ENCODE data around the gene NR6A1.

NR6A1 gene

GRCh38 chr9:124490004-124490403, 281.1 kb downstream of the NR6A1 start:
- H3K4me1 ChIP-seq (ENCODE audit: insufficient read depth, low read length): peaks cover 30% of the 10 kb centered on the region
- no peak overlapping the region for H2AFZ ChIP-seq (ENCODE audit: low read depth, low read length)
- H3K4me3 ChIP-seq (ENCODE audit: low read length): no peak overlapping the region
- H3K27me3 ChIP-seq (ENCODE audit: insufficient read depth, low read length): peaks cover 51% of the 10 kb centered on the region
- H3K9me3 ChIP-seq (ENCODE audit: low read length): no peaks in the 10 kb centered on the region
- no peaks in the 10 kb centered on the region for H3K36me3 ChIP-seq (ENCODE audit: insufficient read depth, low read length)

DNA sequence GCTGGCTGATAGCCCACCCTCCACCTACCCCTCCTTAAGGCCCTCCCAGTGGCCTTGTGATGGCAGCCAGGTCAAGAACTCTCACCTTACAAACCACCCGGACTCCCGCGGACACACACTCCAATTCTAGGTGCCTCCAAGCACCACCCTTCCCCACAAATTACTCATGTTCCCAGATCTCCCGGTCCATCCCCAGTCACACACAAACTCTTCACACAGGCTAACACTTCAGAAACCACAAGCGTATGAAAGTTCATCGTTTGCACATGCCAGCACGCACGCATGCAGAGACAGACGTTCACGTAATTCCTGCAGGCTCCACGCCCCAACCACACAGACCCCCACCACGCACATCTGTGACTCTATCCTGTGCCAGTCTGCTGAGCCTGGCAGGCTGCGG, 281.9 kb downstream of the NR6A1 start:
- Histone ChIP-seq H2AFZ (ENCODE audit: low read depth, low read length) (no peak overlapping the region), H3K9me3 (ENCODE audit: low read length) (no peaks in the 10 kb centered on the region), H3K36me3 (ENCODE audit: insufficient read depth, low read length) (no peaks in the 10 kb centered on the region), H3K4me1 (ENCODE audit: insufficient read depth, low read length) (peaks cover 30% of the 10 kb centered on the region), H3K4me3 (ENCODE audit: low read length) (no peak overlapping the region), H3K27me3 (ENCODE audit: insufficient read depth, low read length) (peaks cover 43% of the 10 kb centered on the region)

GRCh38 chr9:124488641-124489210, 282.4 kb downstream of the NR6A1 start:
- H3K27me3 ChIP-seq (ENCODE audit: insufficient read depth, low read length): peaks cover 38% of the 10 kb centered on the region
- H3K9me3 ChIP-seq (ENCODE audit: low read length): peaks cover under 1% of the 10 kb centered on the region
- no peaks in the 10 kb centered on the region for H3K36me3 ChIP-seq (ENCODE audit: insufficient read depth, low read length)
- peaks cover 30% of the 10 kb centered on the region for H3K4me1 ChIP-seq (ENCODE audit: insufficient read depth, low read length)
- H3K4me3 ChIP-seq (ENCODE audit: low read length): no peak overlapping the region
- no peak overlapping the region for H2AFZ ChIP-seq (ENCODE audit: low read depth, low read length)

GRCh38 chr9:124487260-124488182, 283.6 kb downstream of the NR6A1 start:
- Histone ChIP-seq H3K36me3 (ENCODE audit: insufficient read depth, low read length) (no peaks in the 10 kb centered on the region), H3K27me3 (ENCODE audit: insufficient read depth, low read length) (peaks cover 39% of the 10 kb centered on the region), H3K4me3 (ENCODE audit: low read length) (no peak overlapping the region), H3K4me1 (ENCODE audit: insufficient read depth, low read length) (peaks cover 30% of the 10 kb centered on the region), H2AFZ (ENCODE audit: low read depth, low read length) (no peak overlapping the region), H3K9me3 (ENCODE audit: low read length) (peaks cover 6% of the 10 kb centered on the region)

GRCh38 chr9:124486778-124487259, 284.3 kb downstream of the NR6A1 start:
- no peak overlapping the region for H3K4me3 ChIP-seq (ENCODE audit: low read length)
- no peak overlapping the region for H2AFZ ChIP-seq (ENCODE audit: low read depth, low read length)
- no peaks in the 10 kb centered on the region for H3K36me3 ChIP-seq (ENCODE audit: insufficient read depth, low read length)
- H3K27me3 ChIP-seq (ENCODE audit: insufficient read depth, low read length): peaks cover 37% of the 10 kb centered on the region
- peaks cover 6% of the 10 kb centered on the region for H3K9me3 ChIP-seq (ENCODE audit: low read length)
- H3K4me1 ChIP-seq (ENCODE audit: insufficient read depth, low read length): peaks cover 30% of the 10 kb centered on the region

DNA sequence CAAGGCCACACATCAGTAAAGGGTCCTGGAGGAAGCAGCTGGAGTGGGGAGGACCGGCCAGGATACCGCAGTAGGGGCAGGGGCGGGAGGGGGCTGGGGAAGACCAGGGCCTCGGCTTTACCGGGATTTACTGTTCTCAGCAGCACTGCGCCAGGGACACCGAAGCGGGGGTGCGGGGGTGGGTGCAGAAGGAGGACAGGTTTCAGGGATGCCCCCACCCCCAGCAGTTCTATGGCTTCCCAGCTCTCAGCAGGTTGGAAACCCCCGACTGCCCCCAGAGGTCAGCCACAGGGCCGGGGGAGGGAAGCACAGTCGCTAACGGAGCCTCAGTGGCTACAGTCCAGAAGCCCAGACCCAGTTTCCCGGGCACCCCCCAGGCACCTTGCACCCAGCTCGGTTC, 285.2 kb downstream of the NR6A1 start:
- peaks cover 30% of the 10 kb centered on the region for H3K4me1 ChIP-seq (ENCODE audit: insufficient read depth, low read length)
- H3K4me3 ChIP-seq (ENCODE audit: low read length): no peak overlapping the region
- H3K27me3 ChIP-seq (ENCODE audit: insufficient read depth, low read length): peaks cover 28% of the 10 kb centered on the region
- H3K36me3 ChIP-seq (ENCODE audit: insufficient read depth, low read length): no peaks in the 10 kb centered on the region
- peaks cover 6% of the 10 kb centered on the region for H3K9me3 ChIP-seq (ENCODE audit: low read length)
- H2AFZ ChIP-seq (ENCODE audit: low read depth, low read length): no peak overlapping the region

- Histone ChIP-seq H3K9me3 (ENCODE audit: low read length) (peaks cover 6% of the 10 kb centered on the region), H3K4me3 (ENCODE audit: low read length) (no peak overlapping the region), H3K36me3 (ENCODE audit: insufficient read depth, low read length) (no peaks in the 10 kb centered on the region), H3K4me1 (ENCODE audit: insufficient read depth, low read length) (peaks cover 29% of the 10 kb centered on the region), H3K27me3 (ENCODE audit: insufficient read depth, low read length) (peaks cover 28% of the 10 kb centered on the region), H2AFZ (ENCODE audit: low read depth, low read length) (no peak overlapping the region)
These were observed 285.9 kb downstream of the NR6A1 start for GRCh38 chr9:124485201-124485600.

DNA sequence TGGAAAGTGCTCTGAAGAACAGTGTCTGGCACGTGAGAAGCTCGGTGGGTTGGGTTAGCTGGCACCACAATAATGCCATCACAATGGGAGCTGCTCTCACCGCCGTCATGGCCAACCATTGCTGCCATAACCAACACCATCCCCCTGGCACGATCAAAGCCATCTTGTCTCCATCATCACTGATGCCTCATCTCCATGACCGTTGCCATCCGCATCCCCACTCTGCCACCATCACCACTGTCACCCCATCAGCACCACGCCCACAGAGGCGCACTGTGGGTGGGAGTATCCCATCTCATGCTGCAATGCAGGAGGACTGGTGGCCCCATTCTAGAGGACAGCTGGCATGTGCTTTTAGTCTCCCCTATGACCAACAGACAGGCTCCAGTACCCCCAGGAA, 287.6 kb downstream of the NR6A1 start:
- Histone ChIP-seq H3K9me3 (ENCODE audit: low read length) (peaks cover 6% of the 10 kb centered on the region), H3K4me1 (ENCODE audit: insufficient read depth, low read length) (peaks cover 25% of the 10 kb centered on the region), H3K27me3 (ENCODE audit: insufficient read depth, low read length) (peaks cover 20% of the 10 kb centered on the region), H2AFZ (ENCODE audit: low read depth, low read length) (no peak overlapping the region), H3K4me3 (ENCODE audit: low read length) (no peak overlapping the region), H3K36me3 (ENCODE audit: insufficient read depth, low read length) (no peaks in the 10 kb centered on the region)

DNA sequence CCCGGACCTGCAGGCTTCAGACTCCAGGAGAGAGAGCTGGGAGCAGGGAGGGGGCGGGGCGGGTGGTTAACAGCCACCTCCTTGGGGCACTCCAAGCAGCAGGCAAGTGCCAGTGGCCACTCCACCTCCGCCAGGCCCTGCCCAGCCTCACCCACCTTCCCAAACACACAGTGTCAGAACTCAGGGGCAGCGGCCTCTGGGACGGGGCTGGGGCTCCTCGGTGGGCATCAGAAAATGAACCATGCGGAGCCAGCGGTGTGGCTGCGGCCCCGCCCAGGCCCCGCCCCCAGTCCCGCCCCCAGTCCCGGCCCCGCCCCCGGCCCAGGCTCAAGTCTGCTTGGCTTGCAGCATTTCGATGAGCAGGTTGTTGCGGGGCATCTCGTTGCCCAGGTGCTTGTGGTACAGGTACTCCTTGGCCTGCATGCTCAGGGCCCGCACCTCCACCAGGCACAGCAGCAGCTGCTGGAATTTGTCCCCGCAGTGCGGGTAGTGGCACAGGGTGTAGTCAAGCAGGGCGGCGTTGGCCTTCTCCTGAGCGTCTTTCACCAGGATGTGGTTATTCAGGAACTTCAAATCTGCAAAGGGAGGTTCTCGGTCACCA, 288.6 kb downstream of the NR6A1 start:
- Histone ChIP-seq H3K27me3 (ENCODE audit: insufficient read depth, low read length) (peaks cover 16% of the 10 kb centered on the region), H3K36me3 (ENCODE audit: insufficient read depth, low read length) (no peaks in the 10 kb centered on the region), H3K9me3 (ENCODE audit: low read length) (peaks cover 6% of the 10 kb centered on the region), H3K4me3 (ENCODE audit: low read length) (no peak overlapping the region), H2AFZ (ENCODE audit: low read depth, low read length) (no peak overlapping the region), H3K4me1 (ENCODE audit: insufficient read depth, low read length) (peaks cover 27% of the 10 kb centered on the region)

DNA sequence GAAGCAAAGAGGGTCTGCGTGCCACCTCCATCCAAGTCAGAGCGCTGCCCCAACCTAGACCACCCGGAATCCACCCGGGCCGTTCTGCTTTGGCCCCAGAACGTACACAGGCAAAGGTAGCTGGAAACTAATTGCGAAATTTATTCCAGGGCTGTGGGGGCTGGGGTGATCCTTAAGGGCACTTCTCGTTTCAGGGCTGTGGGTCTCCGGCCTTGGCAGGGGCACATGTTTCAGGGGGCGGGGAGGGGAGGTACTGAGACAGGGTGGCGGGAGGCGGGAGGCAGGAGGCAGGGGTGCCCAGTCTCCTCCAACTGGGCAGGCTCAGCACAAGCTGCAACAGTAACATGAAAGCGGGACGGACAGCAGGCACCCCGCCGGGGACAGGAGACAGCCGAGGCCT, 290.0 kb downstream of the NR6A1 start:
- Histone ChIP-seq H2AFZ (ENCODE audit: low read depth, low read length) (no peak overlapping the region), H3K36me3 (ENCODE audit: insufficient read depth, low read length) (no peaks in the 10 kb centered on the region), H3K27me3 (ENCODE audit: insufficient read depth, low read length) (peaks cover 16% of the 10 kb centered on the region), H3K4me3 (ENCODE audit: low read length) (no peak overlapping the region), H3K9me3 (ENCODE audit: low read length) (peaks cover 6% of the 10 kb centered on the region), H3K4me1 (ENCODE audit: insufficient read depth, low read length) (peaks cover 22% of the 10 kb centered on the region)

GRCh38 chr9:124480621-124480981, 290.5 kb downstream of the NR6A1 start:
- Histone ChIP-seq H3K4me3 (ENCODE audit: low read length) (no peak overlapping the region), H3K9me3 (ENCODE audit: low read length) (peaks cover 6% of the 10 kb centered on the region), H3K4me1 (ENCODE audit: insufficient read depth, low read length) (peaks cover 20% of the 10 kb centered on the region), H2AFZ (ENCODE audit: low read depth, low read length) (no peak overlapping the region), H3K36me3 (ENCODE audit: insufficient read depth, low read length) (no peaks in the 10 kb centered on the region), H3K27me3 (ENCODE audit: insufficient read depth, low read length) (peaks cover 16% of the 10 kb centered on the region)

DNA sequence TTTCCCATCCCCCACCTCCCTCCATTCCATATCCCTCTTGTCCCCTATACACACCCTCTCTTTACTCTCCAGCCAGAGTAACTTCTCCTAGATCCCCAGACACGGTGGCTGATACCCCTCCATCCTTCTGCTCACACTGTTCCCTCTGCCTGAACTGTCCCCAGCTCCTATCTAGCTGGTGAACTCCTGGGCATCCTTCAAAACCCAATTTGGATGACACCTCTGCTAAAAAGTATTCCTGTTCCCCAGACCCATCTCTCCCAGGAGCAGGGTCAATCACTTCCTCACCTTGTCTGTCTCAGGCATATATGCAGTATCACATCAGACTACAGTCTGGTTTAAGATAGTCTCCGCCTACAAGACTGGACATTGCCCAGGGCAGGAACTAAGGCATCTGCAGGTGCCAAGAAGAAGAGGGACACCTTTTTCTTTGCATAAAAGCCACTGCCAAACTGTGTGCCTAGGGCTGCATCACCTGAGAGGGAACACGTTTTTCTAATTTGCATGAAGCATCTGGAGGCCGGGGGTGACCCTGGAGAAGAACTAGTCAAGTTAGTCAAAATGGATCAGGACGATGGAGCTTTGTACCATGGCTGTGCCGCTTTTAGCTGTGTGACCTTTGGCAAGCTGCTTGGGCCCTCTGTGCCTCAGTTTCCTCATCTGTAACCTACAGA, 291.0 kb downstream of the NR6A1 start:
- Histone ChIP-seq H3K9me3 (ENCODE audit: low read length) (peaks cover 6% of the 10 kb centered on the region), H3K36me3 (ENCODE audit: insufficient read depth, low read length) (no peaks in the 10 kb centered on the region), H3K4me1 (ENCODE audit: insufficient read depth, low read length) (peaks cover 19% of the 10 kb centered on the region), H3K4me3 (ENCODE audit: low read length) (no peak overlapping the region), H3K27me3 (ENCODE audit: insufficient read depth, low read length) (peaks cover 16% of the 10 kb centered on the region), H2AFZ (ENCODE audit: low read depth, low read length) (no peak overlapping the region)

DNA sequence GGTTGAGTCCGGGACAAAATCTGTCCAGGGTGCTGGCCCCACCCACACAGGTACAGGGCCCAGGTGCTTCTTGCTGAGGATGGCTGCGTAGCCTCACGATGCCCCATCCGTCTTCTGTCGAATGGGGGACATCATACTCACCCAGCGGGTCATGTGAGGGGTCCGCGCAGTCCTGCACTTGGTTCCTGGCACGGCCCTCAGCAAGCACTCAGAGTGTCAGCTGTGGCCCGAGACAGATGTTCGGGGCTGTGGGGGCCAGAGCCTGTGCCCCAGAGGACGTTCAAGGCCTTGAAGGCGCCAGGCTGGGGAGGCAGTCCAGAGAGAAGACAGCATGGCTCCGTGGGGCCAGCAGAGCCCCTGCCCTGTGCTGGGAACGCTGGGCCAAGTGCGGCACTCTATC, 291.7 kb downstream of the NR6A1 start:
- peaks cover 16% of the 10 kb centered on the region for H3K27me3 ChIP-seq (ENCODE audit: insufficient read depth, low read length)
- no peak overlapping the region for H3K4me3 ChIP-seq (ENCODE audit: low read length)
- H2AFZ ChIP-seq (ENCODE audit: low read depth, low read length): no peak overlapping the region
- H3K9me3 ChIP-seq (ENCODE audit: low read length): peaks cover 6% of the 10 kb centered on the region
- peaks cover 19% of the 10 kb centered on the region for H3K4me1 ChIP-seq (ENCODE audit: insufficient read depth, low read length)
- no peaks in the 10 kb centered on the region for H3K36me3 ChIP-seq (ENCODE audit: insufficient read depth, low read length)
